B cell (primary cell): ENCODE results near the gene SPECC1. TPM values are rescaled to one million over a fixed set of nuclear protein-coding genes. Genes with fewer than 3 reads are reported as not detected.

Experiments used
- ATAC-seq: fragments of 200-7000 bp; cut with Tn5 transposase; one replicate; pipeline ENCODE4 v1.10.0; 2021; ENCODE audit warnings: low read depth, mild to moderate bottlenecking, moderate number of reproducible peaks, moderate library complexity
- CTCF ChIA-PET: fragments of 350-600 bp; sonication (Branson Sonifier 250); formaldehyde crosslinking; loops from one replicate; lab custom pipeline; 2021; ENCODE audit warnings: antibody characterized with exemption, inconsistent platforms; lab: Charles Lee
- POLR2A ChIA-PET: fragments of 350-600 bp; sonication (Branson Sonifier 250); formaldehyde crosslinking; loops from one replicate; lab custom pipeline; 2021; ENCODE audit warnings: antibody characterized with exemption; lab: Charles Lee
- DNase-seq: peaks from one replicate; pipeline ENCODE4 v3.0.0; 2013
- H2AFZ ChIP-seq: 2 replicates; pipeline ENCODE4 v1.6.1; 2012; ENCODE audit warnings: mild to moderate bottlenecking, low read depth, low read length; ENCODE audit not compliant: insufficient read depth, poor library complexity, severe bottlenecking
- H3K27ac ChIP-seq, 2 donors: 1 replicate in 1 of 2; 2 replicates in 1 of 2; pipeline ENCODE4 v1.5.1; 2012 to 2013; ENCODE audit warnings: low read length in 2 of 2, mild to moderate bottlenecking in 2 of 2, moderate library complexity in 1 of 2
- H3K27me3 ChIP-seq, 4 experiments: fragments of 200-600 bp in 1 of 4; sonication (generic) in 1 of 4; replicated peaks in 1 of 4; 1 replicate in 2 of 4; 2 replicates in 2 of 4; pipeline versions ENCODE4 v1.6.1 to v1.7.0; 2013 to 2016; ENCODE audit warnings: low read length in 3 of 4, mild to moderate bottlenecking in 2 of 4, mixed read lengths in 1 of 4, moderate library complexity in 1 of 4; ENCODE audit not compliant: insufficient read depth in 4 of 4, control insufficient read depth in 3 of 4; ENCODE audit errors: control extremely low read depth in 1 of 4
- H3K36me3 ChIP-seq, 2 experiments: replicated peaks in 1 of 2; 1 replicate in 1 of 2; 2 replicates in 1 of 2; pipeline versions ENCODE4 v1.6.1 to v1.7.1; 2013; ENCODE audit warnings: low read length in 1 of 2; ENCODE audit not compliant: insufficient read depth in 2 of 2, control insufficient read depth in 1 of 2; ENCODE audit errors: control extremely low read depth in 1 of 2, extremely low read depth in 1 of 2
- H3K4me1 ChIP-seq, 2 donors: fragments of 200-600 bp in 1 of 2; sonication (generic) in 1 of 2; 1 replicate in 1 of 2; 2 replicates in 1 of 2; pipeline versions ENCODE4 v1.5.1 to v1.6.1; 2013 to 2017; ENCODE audit warnings: low read length in 2 of 2; ENCODE audit not compliant: control insufficient read depth in 2 of 2, insufficient read depth in 2 of 2
- H3K4me2 ChIP-seq: replicated peaks from 2 replicates; pipeline ENCODE3; 2012; ENCODE audit warnings: mild to moderate bottlenecking, low read depth, low read length; ENCODE audit not compliant: poor library complexity, severe bottlenecking
- H3K4me3 ChIP-seq, 5 experiments: fragments of 200-600 bp in 1 of 5; sonication (generic) in 1 of 5; 1 replicate in 3 of 5; 2 replicates in 2 of 5; pipeline versions ENCODE4 v1.5.1 to v1.7.0; 2011 to 2016; ENCODE audit warnings: low read length in 4 of 5, mild to moderate bottlenecking in 4 of 5, low read depth in 2 of 5, control low read depth in 1 of 5, moderate library complexity in 1 of 5; ENCODE audit not compliant: insufficient read depth in 1 of 5; ENCODE audit errors: control extremely low read depth in 1 of 5, extremely low read depth in 1 of 5
- H3K79me2 ChIP-seq: fragments of 200-600 bp; sonication (generic); one replicate; pipeline ENCODE4 v1.6.0; 2016; ENCODE audit warnings: low read length; ENCODE audit not compliant: control insufficient read depth, insufficient read depth
- H3K9ac ChIP-seq: fragments of 200-600 bp; sonication (generic); 2 replicates; pipeline ENCODE4 v1.6.1; 2017; ENCODE audit warnings: mild to moderate bottlenecking, low read length, moderate library complexity
- H3K9me3 ChIP-seq, 3 donors: one replicate each; pipeline versions ENCODE4 v1.6.1 to v1.7.1; 2013; ENCODE audit warnings: low read length in 2 of 3; ENCODE audit not compliant: control insufficient read depth in 2 of 3, insufficient read depth in 1 of 3; ENCODE audit errors: control extremely low read depth in 1 of 3
- H4K20me1 ChIP-seq: 2 replicates; pipeline ENCODE4 v1.6.0; 2012; ENCODE audit warnings: mild to moderate bottlenecking, low read length; ENCODE audit not compliant: insufficient read depth, control insufficient read depth, poor library complexity, severe bottlenecking
- H3K27ac Mint-ChIP-seq: one replicate; pipeline ENCODE4 v1.8.0; 2021; ENCODE audit warnings: mixed read lengths
- H3K27me3 Mint-ChIP-seq: one replicate; pipeline ENCODE4 v1.8.0; 2021; ENCODE audit warnings: mixed read lengths
- H3K4me1 Mint-ChIP-seq: one replicate; pipeline ENCODE4 v1.8.0; 2021; ENCODE audit warnings: mixed read lengths
- H3K4me3 Mint-ChIP-seq: one replicate; pipeline ENCODE4 v1.8.0; 2021; ENCODE audit warnings: mixed read lengths
- H3K9me3 Mint-ChIP-seq: one replicate; pipeline ENCODE4 v1.8.0; 2022; ENCODE audit warnings: mixed read lengths; ENCODE audit not compliant: insufficient read depth
- EZH2 ChIP-seq: IDR thresholded peaks from 2 replicates; pipeline ENCODE4 v1.6.1; 2012; ENCODE audit warnings: borderline replicate concordance, low read depth, mild to moderate bottlenecking, moderate library complexity, low read length; ENCODE audit not compliant: insufficient read depth, poor library complexity, severe bottlenecking
- WGBS: methylation state at CpG from one replicate; pipeline ENCODE4 v1.1.5; 2013; ENCODE audit warnings: missing lambda C conversion rate; ENCODE audit not compliant: insufficient coverage; 5-methylcytosine and 5-hydroxymethylcytosine counted together
- intact Hi-C: fragments of 100-400 bp; cut with micrococcal nuclease; formaldehyde crosslinking; loops from one replicate; pipeline ENCODE4 v1.10.0; 2022
- polyA plus RNA-seq: library from polyadenylated mRNA; depleted of rRNA; stranded (reverse); fragments of >200 nt; gene quantifications from 2 replicates; pipeline ENCODE4 v1.2.3, GENCODE V29; 2012
- total RNA-seq, 2 donors: library from RNA; stranded (reverse); fragments of 120-200 nt in 1 of 2; gene quantifications; 1 replicate in 1 of 2; 2 replicates in 1 of 2; pipeline versions ENCODE4 v1.2.3 to v1.2.4, GENCODE V29; 2013 to 2022
- TF ChIP-seq, protein P1 (sequence below): fragments of 200-600 bp; IDR thresholded peaks from one replicate; pipeline ENCODE4 v1.8.0; 2022; ENCODE audit warnings: antibody characterized with exemption, mild to moderate bottlenecking

The SPECC1 gene
- total and polyA plus RNA-seq, 2 donors (not counting 1 experiment from before 2014, with no cell fraction given), result 4.6 to 7.4 TPM

DNA sequence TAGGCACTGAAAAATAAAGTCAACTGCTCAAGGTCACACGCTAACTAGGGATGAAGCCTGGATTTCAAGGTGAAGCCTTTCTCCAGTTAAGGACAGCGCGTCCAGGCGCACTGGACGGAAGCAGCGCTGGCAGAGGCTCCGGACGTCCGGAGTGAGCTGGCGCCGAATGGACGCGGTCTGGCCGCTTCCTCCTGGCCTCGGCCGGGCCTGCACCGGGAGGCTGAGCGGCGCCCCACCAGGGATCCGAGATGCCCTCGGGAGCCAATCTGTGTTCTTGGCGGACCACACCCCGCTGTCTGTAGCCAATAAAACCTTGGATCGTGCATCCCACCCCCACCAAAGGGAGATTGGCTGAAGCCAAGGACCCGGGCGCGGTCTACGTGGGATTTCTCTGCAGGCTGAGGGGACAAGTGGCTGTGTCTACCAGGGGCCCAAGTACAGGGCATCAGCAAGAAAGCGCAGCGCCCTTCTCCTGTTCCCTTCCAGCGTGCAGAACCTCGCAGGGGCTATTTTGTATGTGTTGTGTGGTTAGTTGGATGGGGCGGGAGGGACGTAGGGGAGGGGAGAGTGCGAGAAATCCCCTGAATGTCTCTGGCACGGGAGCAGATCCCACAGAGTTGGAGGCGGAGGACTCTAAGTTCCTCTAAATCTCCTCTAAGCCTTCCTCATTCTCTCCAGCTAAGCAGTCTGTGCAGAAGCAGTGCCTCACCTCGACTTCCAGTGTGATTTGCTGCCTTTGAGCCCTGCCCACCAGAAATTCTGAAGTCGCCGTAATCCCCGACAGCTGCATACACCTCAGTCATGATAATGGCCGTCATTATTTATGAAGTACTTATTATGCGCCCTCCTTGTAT, 29.0 kb upstream of the SPECC1 start:
- H3K4me2 ChIP-seq, result peak overlapping the region; percentile 23
- Mint-ChIP-seq H3K4me3 (peak overlapping the region; percentile 62), H3K27me3 (no peaks in the 10 kb centered on the region), H3K27ac (no peak overlapping the region), H3K4me1 (peaks cover 29% of the 10 kb centered on the region), H3K9me3 (no peaks in the 10 kb centered on the region)
- H3K27ac ChIP-seq, result no peak overlapping the region
- no peaks in the 10 kb centered on the region for H3K27me3 ChIP-seq
- POLR2A ChIA-PET, result no interaction called here
- CTCF ChIA-PET, result no interaction called here
- H3K4me3 ChIP-seq, result no peak overlapping the region
- H3K9ac ChIP-seq, result no peak overlapping the region
- peak overlapping the region; percentile 53 for H2AFZ ChIP-seq
- WGBS, result 73% methylated on average over 33 of the region's 43 CpGs
- H3K9me3 ChIP-seq, result no peaks in the 10 kb centered on the region
- H3K36me3 ChIP-seq, result peaks cover 0 to 3% of the 10 kb centered on the region in 2 experiments
- no peak for ATAC-seq
- intact Hi-C loops, result loop anchor here (2.0 to 10.0 kb wide), 3 partner anchors 1147 to 2005 kb away; partner anchors contain the start of genes ATPAF2, DHRS7B, DRC3 and GID4
- no peak for DNase-seq
- no peaks in the 10 kb centered on the region for H4K20me1 ChIP-seq
- H3K79me2 ChIP-seq, result peaks cover 58% of the 10 kb centered on the region
- peaks cover 23 to 39% of the 10 kb centered on the region in 2 donors for H3K4me1 ChIP-seq
- no peak for TF ChIP-seq EZH2
- TF ChIP-seq, protein P1, sequence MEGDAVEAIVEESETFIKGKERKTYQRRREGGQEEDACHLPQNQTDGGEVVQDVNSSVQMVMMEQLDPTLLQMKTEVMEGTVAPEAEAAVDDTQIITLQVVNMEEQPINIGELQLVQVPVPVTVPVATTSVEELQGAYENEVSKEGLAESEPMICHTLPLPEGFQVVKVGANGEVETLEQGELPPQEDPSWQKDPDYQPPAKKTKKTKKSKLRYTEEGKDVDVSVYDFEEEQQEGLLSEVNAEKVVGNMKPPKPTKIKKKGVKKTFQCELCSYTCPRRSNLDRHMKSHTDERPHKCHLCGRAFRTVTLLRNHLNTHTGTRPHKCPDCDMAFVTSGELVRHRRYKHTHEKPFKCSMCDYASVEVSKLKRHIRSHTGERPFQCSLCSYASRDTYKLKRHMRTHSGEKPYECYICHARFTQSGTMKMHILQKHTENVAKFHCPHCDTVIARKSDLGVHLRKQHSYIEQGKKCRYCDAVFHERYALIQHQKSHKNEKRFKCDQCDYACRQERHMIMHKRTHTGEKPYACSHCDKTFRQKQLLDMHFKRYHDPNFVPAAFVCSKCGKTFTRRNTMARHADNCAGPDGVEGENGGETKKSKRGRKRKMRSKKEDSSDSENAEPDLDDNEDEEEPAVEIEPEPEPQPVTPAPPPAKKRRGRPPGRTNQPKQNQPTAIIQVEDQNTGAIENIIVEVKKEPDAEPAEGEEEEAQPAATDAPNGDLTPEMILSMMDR, result no peak
